TTC549 (cell line): Measurements from ENCODE around the gene BOC.

Experiments used
- FAIRE-seq: peaks from 2 replicates; lab custom pipeline; 2012; peaks lifted over from hg19 to GRCh38; lab: Jason Lieb, UNC

The BOC gene

DNA sequence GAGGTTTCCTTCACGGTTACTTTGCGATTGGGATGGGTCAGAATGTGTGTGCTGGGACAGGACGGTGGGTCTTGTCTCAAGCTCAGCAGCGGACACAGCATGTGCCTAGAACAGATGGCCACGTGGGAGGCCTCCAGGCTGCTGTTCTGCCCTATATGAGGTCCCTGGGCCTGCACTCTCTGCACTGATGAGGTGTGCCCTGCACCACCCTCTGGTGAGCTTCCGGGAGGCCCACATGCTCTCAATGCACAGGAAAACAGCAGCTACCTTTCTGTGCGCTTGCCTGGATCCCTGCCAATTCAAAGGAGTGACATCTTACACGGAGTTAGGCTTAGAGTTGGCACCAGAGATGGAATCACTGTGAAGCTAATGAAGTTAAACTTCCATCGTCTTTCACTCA, 59.8 kb downstream of the BOC start:
- no peak for FAIRE-seq

- FAIRE-seq: no peak
Observed at GRCh38 chr3:113271594-113272384, 60.4 kb downstream of the BOC start.

DNA sequence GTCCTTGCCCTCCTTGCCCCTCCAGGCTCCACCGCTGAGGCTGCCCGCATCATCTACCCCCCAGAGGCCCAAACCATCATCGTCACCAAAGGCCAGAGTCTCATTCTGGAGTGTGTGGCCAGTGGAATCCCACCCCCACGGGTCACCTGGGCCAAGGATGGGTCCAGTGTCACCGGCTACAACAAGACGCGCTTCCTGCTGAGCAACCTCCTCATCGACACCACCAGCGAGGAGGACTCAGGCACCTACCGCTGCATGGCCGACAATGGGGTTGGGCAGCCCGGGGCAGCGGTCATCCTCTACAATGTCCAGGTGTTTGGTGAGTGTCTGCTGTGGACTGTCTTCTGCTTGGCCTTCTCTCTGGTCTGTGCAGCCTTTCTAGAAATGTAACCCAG, 61.0 kb downstream of the BOC start:
- FAIRE-seq: no peak

DNA sequence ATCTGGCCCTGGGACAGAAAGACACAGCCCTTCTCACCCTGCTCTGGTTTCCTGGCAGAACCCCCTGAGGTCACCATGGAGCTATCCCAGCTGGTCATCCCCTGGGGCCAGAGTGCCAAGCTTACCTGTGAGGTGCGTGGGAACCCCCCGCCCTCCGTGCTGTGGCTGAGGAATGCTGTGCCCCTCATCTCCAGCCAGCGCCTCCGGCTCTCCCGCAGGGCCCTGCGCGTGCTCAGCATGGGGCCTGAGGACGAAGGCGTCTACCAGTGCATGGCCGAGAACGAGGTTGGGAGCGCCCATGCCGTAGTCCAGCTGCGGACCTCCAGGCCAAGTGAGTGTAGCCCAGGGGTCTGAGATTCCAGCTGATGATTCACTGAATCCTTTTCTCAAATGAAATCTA, 61.7 kb downstream of the BOC start:
- no peak for FAIRE-seq

GRCh38 chr3:113273604-113274378, 62.4 kb downstream of the BOC start:
- no peak for FAIRE-seq

DNA sequence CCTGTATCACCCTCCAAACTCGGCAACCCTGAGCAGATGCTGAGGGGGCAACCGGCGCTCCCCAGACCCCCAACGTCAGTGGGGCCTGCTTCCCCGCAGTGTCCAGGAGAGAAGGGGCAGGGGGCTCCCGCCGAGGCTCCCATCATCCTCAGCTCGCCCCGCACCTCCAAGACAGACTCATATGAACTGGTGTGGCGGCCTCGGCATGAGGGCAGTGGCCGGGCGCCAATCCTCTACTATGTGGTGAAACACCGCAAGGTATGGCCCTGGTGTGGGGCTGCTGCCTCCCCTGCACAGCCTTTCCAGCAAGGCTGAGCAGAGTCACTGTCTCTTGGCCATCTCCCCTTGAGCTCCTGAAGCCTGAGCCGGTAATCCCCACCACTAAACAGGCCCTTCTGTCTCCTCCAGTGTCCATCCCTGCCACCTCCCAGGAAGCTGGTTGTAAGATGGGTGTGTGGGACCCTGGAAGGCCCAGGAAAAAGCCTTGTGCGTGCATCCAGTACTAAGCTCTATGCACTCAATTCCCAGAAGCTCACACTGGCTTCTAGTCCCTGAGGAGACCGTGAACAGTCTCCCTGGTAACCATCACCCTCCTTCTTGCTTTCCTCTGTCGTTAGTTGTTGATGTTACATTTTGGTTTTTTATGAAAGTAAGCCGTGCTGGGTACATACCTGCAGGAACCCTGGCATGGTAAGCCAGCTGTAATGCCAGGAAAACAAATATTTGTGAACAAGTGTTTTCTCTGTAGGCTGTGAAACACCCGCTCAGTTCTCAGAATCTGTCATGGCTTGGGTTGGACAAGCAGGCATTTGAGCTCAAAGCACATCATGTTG, 63.3 kb downstream of the BOC start:
- FAIRE-seq: no peak

GRCh38 chr3:113275258-113275556, 63.9 kb downstream of the BOC start:
- no peak for FAIRE-seq

GRCh38 chr3:113275583-113275928, 64.2 kb downstream of the BOC start:
- FAIRE-seq: no peak

DNA sequence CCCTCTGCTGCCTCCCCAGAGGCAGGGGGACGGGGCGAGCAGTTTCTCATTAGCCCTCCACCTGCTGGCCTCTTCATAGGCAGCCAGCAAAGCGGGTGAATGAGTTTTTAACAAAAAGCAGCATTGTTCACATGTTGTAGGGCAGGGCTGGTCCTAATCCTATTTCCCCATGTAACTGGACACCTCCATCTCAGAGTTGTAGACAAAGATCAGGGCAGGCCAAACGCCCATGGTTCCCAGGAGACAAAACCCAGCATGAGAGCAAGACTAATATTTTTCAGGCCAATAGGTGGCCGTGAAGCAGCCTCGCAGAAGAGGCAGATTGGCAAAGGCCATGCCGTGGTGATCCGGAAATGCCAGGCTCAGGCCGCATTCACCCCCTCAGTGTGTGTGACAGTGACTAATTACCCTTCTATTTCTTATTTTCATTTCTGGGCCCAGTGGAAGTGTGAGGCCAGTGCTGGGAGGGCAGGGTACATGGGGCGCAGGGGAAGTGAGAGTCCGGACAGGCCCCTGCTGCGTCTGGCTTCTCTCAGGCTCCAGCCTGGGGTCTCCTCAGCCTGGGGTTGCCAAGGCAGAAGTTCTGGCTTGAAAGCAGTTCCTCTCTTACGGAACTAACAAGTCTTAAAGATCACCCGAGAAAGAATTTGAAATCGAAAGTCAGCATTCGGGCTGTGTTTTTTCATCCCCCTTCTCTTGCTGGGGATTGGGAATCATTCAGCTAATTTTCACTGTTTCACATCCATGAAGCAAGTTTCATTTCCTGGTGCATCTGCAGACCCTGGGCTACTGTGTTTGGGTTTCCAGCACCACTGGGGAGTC, 64.8 kb downstream of the BOC start:
- no peak for FAIRE-seq

DNA sequence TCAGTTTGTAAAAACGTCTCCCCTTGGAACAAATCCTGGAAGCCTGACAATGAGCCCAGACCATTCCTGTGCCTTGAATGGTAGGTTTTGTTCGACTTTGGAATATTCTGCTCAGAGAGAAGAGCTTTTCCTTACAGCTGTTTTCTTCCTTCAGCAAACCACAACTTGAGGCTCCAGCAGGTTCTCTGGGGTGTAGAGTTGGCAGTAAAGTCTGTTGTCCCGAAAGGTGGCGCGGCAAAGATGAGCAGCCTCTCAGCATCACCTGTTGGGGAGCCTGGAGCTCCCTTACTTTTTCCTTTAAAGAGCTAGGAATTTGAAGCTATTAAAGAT, 65.4 kb downstream of the BOC start:
- FAIRE-seq: no peak

DNA sequence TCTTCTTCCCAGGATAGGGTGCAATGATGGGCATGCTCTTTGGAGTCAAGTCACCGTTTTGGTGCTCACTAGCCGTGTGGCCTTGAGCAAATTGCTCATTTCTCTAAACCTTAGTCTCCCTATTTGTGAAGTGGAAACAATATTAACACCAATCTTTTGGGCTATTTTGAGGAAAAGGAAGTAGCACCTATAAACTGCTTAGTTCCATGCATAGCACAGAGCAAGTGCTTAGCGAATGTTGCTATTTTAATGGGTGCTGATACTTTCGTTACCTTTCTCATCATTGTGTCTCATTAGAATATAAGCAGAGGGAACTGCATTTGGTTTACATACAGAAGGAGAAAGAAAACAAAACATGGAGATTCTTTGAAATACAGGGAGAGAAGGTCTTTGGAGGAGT, 66.1 kb downstream of the BOC start:
- FAIRE-seq: no peak

- no peak for FAIRE-seq
Observed at GRCh38 chr3:113277941-113278598, 66.7 kb downstream of the BOC start.

- no peak for FAIRE-seq
Observed at GRCh38 chr3:113278599-113278955, 67.2 kb downstream of the BOC start.

- FAIRE-seq: no peak
Observed at GRCh38 chr3:113279686-113280085, 68.3 kb downstream of the BOC start.

- FAIRE-seq: no peak
Observed at GRCh38 chr3:113283306-113283705, 71.9 kb downstream of the BOC start.

DNA sequence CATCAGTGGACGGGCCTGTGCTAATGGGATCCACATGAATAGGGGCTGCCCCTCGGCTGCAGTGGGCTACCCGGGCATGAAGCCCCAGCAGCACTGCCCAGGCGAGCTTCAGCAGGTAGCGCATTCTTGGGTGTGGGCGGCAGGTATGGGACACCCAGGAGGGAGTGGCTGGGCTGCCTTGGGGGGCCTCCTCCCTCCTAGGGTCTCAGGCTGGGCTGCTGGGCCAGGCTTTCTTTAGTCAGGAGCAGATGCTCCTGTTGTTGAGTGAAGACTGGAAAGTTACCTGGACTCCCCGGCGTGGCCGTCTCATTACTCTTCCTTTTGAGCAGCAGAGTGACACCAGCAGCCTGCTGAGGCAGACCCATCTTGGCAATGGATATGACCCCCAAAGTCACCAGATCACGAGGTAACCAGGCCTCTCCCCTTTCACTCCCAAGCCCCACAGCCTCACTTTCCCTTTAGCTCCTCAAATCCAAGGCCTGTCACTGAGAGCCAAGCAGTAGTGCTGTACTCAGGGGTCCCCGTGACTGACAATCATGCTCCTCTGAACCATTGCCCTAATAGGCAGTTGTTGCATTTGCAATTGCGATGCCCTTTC, 73.2 kb downstream of the BOC start:
- no peak for FAIRE-seq

GRCh38 chr3:113285226-113285625, 73.9 kb downstream of the BOC start:
- no peak for FAIRE-seq

GRCh38 chr3:113285741-113286140, 74.4 kb downstream of the BOC start:
- no peak for FAIRE-seq

DNA sequence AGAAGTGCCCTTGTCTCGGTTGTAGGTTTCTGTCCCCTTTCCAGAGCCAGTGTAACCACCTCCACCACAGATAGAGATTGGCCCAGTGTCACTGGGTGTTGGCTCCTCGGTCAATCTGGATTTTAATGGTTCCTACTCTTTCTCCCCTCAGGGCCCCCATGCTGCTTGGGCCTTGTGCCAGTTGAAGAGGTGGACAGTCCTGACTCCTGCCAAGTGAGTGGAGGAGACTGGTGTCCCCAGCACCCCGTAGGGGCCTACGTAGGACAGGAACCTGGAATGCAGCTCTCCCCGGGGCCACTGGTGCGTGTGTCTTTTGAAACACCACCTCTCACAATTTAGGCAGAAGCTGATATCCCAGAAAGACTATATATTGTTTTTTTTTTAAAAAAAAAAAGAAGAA, 75.2 kb downstream of the BOC start:
- FAIRE-seq: no peak

GRCh38 chr3:113287111-113287802, 75.9 kb downstream of the BOC start:
- no peak for FAIRE-seq
